Measurements from ENCODE around the gene BMP10.

BMP10 gene

GRCh38 chr2:68837861-68838341 lies 33.3 kb downstream of the BMP10 start:
- TF ChIP-seq CTCF (IDR thresholded peaks at IDR 0.05; ENCODE audit: extremely low read depth, missing control alignments) = no peak
- peak; percentile 50 for DNase-seq (ENCODE audit: low spot score)

GRCh38 chr2:68837164-68837860 lies 33.9 kb downstream of the BMP10 start:
- peak; percentile 44 for DNase-seq (ENCODE audit: low spot score)
- TF ChIP-seq CTCF (IDR thresholded peaks at IDR 0.05; ENCODE audit: extremely low read depth, missing control alignments) = peak; percentile 60

GRCh38 chr2:68835621-68836020 lies 35.6 kb downstream of the BMP10 start:
- DNase-seq (ENCODE audit: low spot score) = no peak
- no peak for TF ChIP-seq CTCF (IDR thresholded peaks at IDR 0.05; ENCODE audit: extremely low read depth, missing control alignments)

DNA sequence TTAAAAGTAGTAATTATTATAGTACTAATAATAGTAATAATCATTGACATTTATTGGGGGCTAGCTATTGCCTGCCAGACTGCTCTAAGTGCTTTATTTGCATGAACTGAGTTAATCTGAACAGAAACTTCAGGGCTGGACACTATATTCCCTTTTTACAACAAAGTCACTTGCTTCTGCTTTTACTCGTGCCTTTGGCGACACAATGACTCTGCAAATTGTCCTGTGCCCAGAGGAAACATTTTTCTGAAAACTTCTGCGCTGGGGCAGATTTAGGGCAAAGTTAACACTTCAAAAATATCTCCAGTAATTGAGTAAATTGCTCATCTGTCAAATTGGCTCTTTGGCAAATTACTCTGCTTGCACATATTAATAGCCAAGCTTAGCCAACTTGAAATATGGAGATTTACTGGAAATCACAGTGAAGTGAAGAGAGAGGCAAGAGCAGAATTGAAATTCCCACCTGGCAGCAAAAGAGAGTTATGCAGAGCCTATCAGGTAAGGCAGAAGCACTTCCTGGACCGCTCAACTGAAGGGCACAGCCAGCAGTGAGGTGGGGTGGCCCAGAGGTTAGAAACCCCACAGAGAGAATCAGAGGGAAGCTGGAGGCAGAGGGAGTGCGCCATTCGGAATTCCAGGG lies 36.3 kb downstream of the BMP10 start:
- no peak for DNase-seq (ENCODE audit: low spot score)
- TF ChIP-seq CTCF (IDR thresholded peaks at IDR 0.05; ENCODE audit: extremely low read depth, missing control alignments) = no peak

- no peak for DNase-seq (ENCODE audit: low spot score)
- no peak for TF ChIP-seq CTCF (IDR thresholded peaks at IDR 0.05; ENCODE audit: extremely low read depth, missing control alignments)
These were observed 38.0 kb downstream of the BMP10 start for GRCh38 chr2:68833162-68833561.

DNA sequence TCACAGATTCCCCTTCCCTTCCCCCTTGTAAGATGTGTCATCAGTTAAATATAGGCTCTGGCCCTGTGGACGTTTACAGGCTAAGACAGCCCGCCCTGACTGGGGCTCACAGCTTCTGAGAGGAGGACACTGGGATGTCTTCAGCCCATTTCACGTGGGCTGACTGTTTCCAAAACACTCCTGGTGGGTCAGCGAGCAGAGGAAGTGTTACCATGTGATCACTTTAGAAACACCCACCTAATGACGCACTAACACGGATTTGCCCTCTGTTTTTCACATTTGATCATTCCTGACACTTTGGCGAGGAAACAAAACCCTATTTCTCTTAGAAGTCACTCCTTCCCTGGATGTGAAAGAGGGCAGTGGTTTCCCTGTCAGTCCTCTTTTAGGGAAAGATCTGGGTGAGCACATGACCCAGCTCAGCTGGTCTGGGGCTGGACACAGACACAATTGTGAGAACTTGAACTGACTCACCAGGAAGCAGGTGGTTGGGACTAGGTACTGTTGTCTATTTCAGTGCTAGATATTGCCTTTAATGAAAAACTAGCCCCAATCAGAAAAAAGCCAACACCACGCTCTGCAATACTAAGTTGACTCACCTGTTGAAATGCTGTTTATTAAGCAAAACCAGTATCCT lies 38.8 kb downstream of the BMP10 start:
- DNase-seq (ENCODE audit: low spot score) = peak; percentile 65
- TF ChIP-seq CTCF (IDR thresholded peaks at IDR 0.05; ENCODE audit: extremely low read depth, missing control alignments) = no peak

DNA sequence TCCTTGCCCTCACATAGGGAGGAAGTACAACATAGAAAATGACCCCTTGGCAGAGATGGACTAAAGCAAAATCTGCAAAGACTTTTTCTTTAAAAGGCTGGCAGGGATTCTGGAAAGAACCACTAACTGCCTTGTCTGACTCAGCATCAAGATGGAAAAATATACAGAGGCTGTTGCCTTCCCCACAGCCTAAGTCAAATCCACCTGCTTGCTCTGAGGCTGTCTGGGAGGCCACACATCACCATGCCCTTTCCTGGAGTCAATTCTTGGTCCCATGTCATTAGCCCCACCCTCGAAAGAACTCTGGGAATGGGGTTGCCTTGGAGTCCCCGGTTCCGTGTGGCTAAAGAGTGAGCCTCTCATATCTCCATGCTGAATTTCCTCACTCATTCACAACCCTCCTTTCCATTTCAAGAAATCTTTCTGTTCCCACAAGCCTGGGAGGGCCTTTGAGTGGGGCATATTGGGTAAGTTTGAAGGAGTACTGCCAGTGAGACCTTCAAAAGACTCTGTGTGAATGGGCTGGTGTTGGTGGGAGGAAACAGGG lies 39.4 kb downstream of the BMP10 start:
- no peak for DNase-seq (ENCODE audit: low spot score)
- no peak for TF ChIP-seq CTCF (IDR thresholded peaks at IDR 0.05; ENCODE audit: extremely low read depth, missing control alignments)

Data from GM20000 (cell line).